ENCODE data around the gene SCPEP1. TPM values are rescaled to one million over a fixed set of nuclear protein-coding genes. Genes with fewer than 3 reads are reported as not detected.

The SCPEP1 gene
- polyA plus RNA-seq, 1 donor from 2014 or later = 2.6 TPM

GRCh38 chr17:56972111-56972730 is 5.7 kb upstream of the SCPEP1 start:
- H3K4me3 ChIP-seq (ENCODE audit: low read length) = no peak overlapping the region
- H4K20me1 ChIP-seq (ENCODE audit: insufficient read depth) = no peaks in the 10 kb centered on the region
- no peak overlapping the region for H3K27ac ChIP-seq (ENCODE audit: low read length)
- H2AFZ ChIP-seq (ENCODE audit: low read depth, low read length) = no peak overlapping the region
- H3F3A ChIP-seq (ENCODE audit: insufficient read depth, low read length, poor library complexity, severe bottlenecking) = no peaks in the 10 kb centered on the region
- no peak overlapping the region for H3K9ac ChIP-seq (ENCODE audit: low read length)
- TF ChIP-seq MXI1 (conservative IDR thresholded peaks at IDR 0.05; ENCODE audit: poor library complexity, severe bottlenecking) (no peak), EP300 (conservative IDR thresholded peaks at IDR 0.05; ENCODE audit: poor library complexity, severe bottlenecking) (no peak), EZH2 (IDR thresholded peaks at IDR 0.05; ENCODE audit: borderline replicate concordance, insufficient read depth, low read length, poor library complexity, severe bottlenecking) (no peak), POLR2AphosphoS5 (IDR thresholded peaks at IDR 0.05) (no peak), TAF1 (IDR thresholded peaks at IDR 0.05; ENCODE audit: low read depth) (no peak)
- H3K9me2 ChIP-seq (ENCODE audit: insufficient read depth, low read length) = no peaks in the 10 kb centered on the region
- no peak overlapping the region for H3K4me2 ChIP-seq (ENCODE audit: low read length)
- no peaks in the 10 kb centered on the region for H3K36me3 ChIP-seq (ENCODE audit: insufficient read depth, low read length)
- no peaks in the 10 kb centered on the region for H3K27me3 ChIP-seq (ENCODE audit: insufficient read depth, low read depth, low read length)
- H3K79me2 ChIP-seq (replicated peaks; ENCODE audit: insufficient read depth, low read length) = no peaks in the 10 kb centered on the region
- no peaks in the 10 kb centered on the region for H3K9me3 ChIP-seq (ENCODE audit: low read length)

GRCh38 chr17:56973520-56973919 is 4.4 kb upstream of the SCPEP1 start:
- no peak overlapping the region for H3K9ac ChIP-seq (ENCODE audit: low read length)
- H3K79me2 ChIP-seq (replicated peaks; ENCODE audit: insufficient read depth, low read length) = no peaks in the 10 kb centered on the region
- no peak overlapping the region for H3K4me2 ChIP-seq (ENCODE audit: low read length)
- no peaks in the 10 kb centered on the region for H3F3A ChIP-seq (ENCODE audit: insufficient read depth, low read length, poor library complexity, severe bottlenecking)
- no peak overlapping the region for H3K27ac ChIP-seq (ENCODE audit: low read length)
- no peaks in the 10 kb centered on the region for H3K27me3 ChIP-seq (ENCODE audit: insufficient read depth, low read depth, low read length)
- no peaks in the 10 kb centered on the region for H4K20me1 ChIP-seq (ENCODE audit: insufficient read depth)
- TF ChIP-seq TAF1 (IDR thresholded peaks at IDR 0.05; ENCODE audit: low read depth) = no peak
- TF ChIP-seq SMC3 (conservative IDR thresholded peaks at IDR 0.05; ENCODE audit: poor library complexity) = no peak
- no peak for TF ChIP-seq POLR2AphosphoS5 (IDR thresholded peaks at IDR 0.05)
- no peak for TF ChIP-seq RAD21 (conservative IDR thresholded peaks at IDR 0.05)
- TF ChIP-seq CTCF (IDR thresholded peaks at IDR 0.05; ENCODE audit: poor library complexity, severe bottlenecking) = no peak
- no peak for TF ChIP-seq EP300 (conservative IDR thresholded peaks at IDR 0.05; ENCODE audit: poor library complexity, severe bottlenecking)
- no peak for TF ChIP-seq REST (IDR thresholded peaks at IDR 0.05; ENCODE audit: borderline replicate concordance)
- no peak for TF ChIP-seq MXI1 (conservative IDR thresholded peaks at IDR 0.05; ENCODE audit: poor library complexity, severe bottlenecking)
- no peak for TF ChIP-seq EZH2 (IDR thresholded peaks at IDR 0.05; ENCODE audit: borderline replicate concordance, insufficient read depth, low read length, poor library complexity, severe bottlenecking)
- no peaks in the 10 kb centered on the region for H3K36me3 ChIP-seq (ENCODE audit: insufficient read depth, low read length)
- H3K9me2 ChIP-seq (ENCODE audit: insufficient read depth, low read length) = no peaks in the 10 kb centered on the region
- no peak overlapping the region for H2AFZ ChIP-seq (ENCODE audit: low read depth, low read length)
- no peaks in the 10 kb centered on the region for H3K9me3 ChIP-seq (ENCODE audit: low read length)
- no peak overlapping the region for H3K4me3 ChIP-seq (ENCODE audit: low read length)
